Upper lobe of right lung (tissue), 1 donor: ENCODE measurements around the gene PVALB. TPM values are rescaled to one million over a fixed set of nuclear protein-coding genes. Genes with fewer than 3 reads are reported as not detected.
A peak's percentile ranks its signal among the peaks of the same experiment; 100 is the strongest.

Source experiments
- ATAC-seq: fragments of 200-7000 bp; cut with Tn5 transposase; one replicate; pipeline ENCODE4 v1.9.1; 2020; ENCODE audit warnings: mild to moderate bottlenecking, moderate library complexity
- DNase-seq: peaks from one replicate; pipeline ENCODE4 v3.0.0-alpha.2; 2020
- H3K27ac ChIP-seq: fragments of 200-600 bp; one replicate; pipeline ENCODE4 v1.8.0; 2022
- H3K27me3 ChIP-seq: fragments of 200-600 bp; one replicate; pipeline ENCODE4 v1.8.0; 2022; ENCODE audit warnings: mild to moderate bottlenecking
- H3K36me3 ChIP-seq: fragments of 200-600 bp; one replicate; pipeline ENCODE4 v1.8.0; 2022
- H3K4me1 ChIP-seq: fragments of 200-600 bp; one replicate; pipeline ENCODE4 v1.8.0; 2022
- H3K4me3 ChIP-seq: fragments of 200-600 bp; one replicate; pipeline ENCODE4 v1.8.0; 2022; ENCODE audit warnings: mild to moderate bottlenecking
- H3K9me3 ChIP-seq: fragments of 200-600 bp; one replicate; pipeline ENCODE4 v1.8.0; 2022
- CTCF ChIP-seq: fragments of 200-600 bp; IDR thresholded peaks from one replicate; pipeline ENCODE4 v1.8.0; 2022; ENCODE audit warnings: antibody characterized with exemption
- intact Hi-C: fragments of 100-400 bp; cut with DNase I; formaldehyde crosslinking; loops from one replicate; pipeline ENCODE4 v1.11.0; 2022
- total RNA-seq: library from RNA; stranded (reverse); fragmentation: NEBNext Ultra II Directional; extraction: Animal tissue kit (Norgen Biotek cat#: 25700); gene quantifications from one replicate; pipeline ENCODE4 v1.2.1, GENCODE V29; 2021
- donor health status: DM: no; HTN: yes; CAD: no; lungs with severe emphysema.

Gene PVALB
- total RNA-seq, 1 donor from 2014 or later: 2.5 TPM

GRCh38 chr22:36770513-36771231, 46.2 kb downstream of the PVALB start:
- Histone ChIP-seq H3K9me3 (no peaks in the 10 kb centered on the region), H3K4me1 (peaks cover 7% of the 10 kb centered on the region), H3K36me3 (no peaks in the 10 kb centered on the region), H3K27me3 (no peaks in the 10 kb centered on the region), H3K27ac (no peak overlapping the region), H3K4me3 (no peak overlapping the region)
- TF ChIP-seq CTCF: no peak
- DNase-seq (peak; percentile 40), ATAC-seq (peak; percentile 24)
- intact Hi-C loops: no loop called here

DNA sequence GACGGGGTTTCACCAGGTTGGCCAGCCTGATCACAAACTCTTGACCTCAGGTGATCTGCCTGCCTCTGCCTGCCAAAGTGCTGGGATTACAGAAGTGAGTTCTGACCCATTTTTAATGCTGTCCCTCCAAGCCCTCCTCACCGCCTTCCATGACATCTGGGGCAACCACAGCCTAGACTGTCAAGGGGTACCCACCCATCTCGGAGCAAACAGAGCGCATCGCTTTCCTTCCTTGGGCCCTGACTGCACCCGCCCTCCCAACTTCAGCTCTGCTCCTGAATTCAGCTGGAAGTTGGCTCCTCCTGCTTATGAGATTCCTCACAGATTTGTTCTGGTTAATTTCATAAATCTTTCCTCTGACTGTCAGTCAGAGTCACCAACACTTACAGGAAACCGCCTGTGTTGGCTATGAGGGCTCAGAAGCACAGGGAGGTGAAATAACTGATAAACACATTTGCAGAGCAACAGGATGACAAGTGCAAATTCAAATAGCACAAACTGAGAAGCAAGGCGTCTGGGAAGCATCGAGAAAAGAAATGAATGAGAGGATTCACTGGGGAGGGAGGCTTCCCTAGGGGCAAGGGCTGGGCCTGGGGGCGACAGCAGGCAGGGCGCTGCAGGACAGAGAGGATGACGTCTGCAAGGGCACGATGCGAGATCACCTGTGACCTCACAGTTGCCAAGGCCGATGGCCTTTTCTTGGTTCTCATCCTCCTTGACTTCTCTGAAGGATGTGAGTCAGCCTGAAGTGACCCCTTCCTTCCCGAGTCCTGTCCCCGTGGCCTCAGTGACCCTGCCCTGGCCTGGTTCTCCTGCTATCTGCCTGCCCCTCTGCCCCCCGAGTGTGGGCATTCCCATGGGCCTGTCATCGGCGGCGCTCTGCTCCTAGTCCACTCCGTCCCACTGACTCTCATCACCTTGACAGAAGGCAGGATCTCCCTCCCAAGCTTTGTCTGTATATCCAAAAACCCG, 47.0 kb downstream of the PVALB start:
- H3K36me3 ChIP-seq: no peaks in the 10 kb centered on the region
- no peaks in the 10 kb centered on the region for H3K9me3 ChIP-seq
- intact Hi-C loops: no loop called here
- DNase-seq (peak; percentile 47), ATAC-seq (no peak)
- no peak overlapping the region for H3K27ac ChIP-seq
- H3K27me3 ChIP-seq: no peaks in the 10 kb centered on the region
- no peak overlapping the region for H3K4me3 ChIP-seq
- no peak for TF ChIP-seq CTCF
- H3K4me1 ChIP-seq: peaks cover under 1% of the 10 kb centered on the region

GRCh38 chr22:36768616-36769015, 48.2 kb downstream of the PVALB start:
- Histone ChIP-seq H3K27me3 (no peaks in the 10 kb centered on the region), H3K4me1 (no peaks in the 10 kb centered on the region), H3K4me3 (no peak overlapping the region), H3K27ac (no peak overlapping the region), H3K9me3 (no peaks in the 10 kb centered on the region), H3K36me3 (no peaks in the 10 kb centered on the region)
- no peak for ATAC-seq
- intact Hi-C loops: no loop called here
- no peak for DNase-seq
- no peak for TF ChIP-seq CTCF

- H3K27me3 ChIP-seq: no peaks in the 10 kb centered on the region
- TF ChIP-seq CTCF: no peak
- no peak for DNase-seq
- ATAC-seq: no peak
- H3K36me3 ChIP-seq: no peaks in the 10 kb centered on the region
- H3K9me3 ChIP-seq: no peaks in the 10 kb centered on the region
- no peak overlapping the region for H3K4me3 ChIP-seq
- no peaks in the 10 kb centered on the region for H3K4me1 ChIP-seq
- H3K27ac ChIP-seq: no peak overlapping the region
- intact Hi-C loops: no loop called here
These were observed 48.7 kb downstream of the PVALB start for GRCh38 chr22:36768141-36768540.

DNA sequence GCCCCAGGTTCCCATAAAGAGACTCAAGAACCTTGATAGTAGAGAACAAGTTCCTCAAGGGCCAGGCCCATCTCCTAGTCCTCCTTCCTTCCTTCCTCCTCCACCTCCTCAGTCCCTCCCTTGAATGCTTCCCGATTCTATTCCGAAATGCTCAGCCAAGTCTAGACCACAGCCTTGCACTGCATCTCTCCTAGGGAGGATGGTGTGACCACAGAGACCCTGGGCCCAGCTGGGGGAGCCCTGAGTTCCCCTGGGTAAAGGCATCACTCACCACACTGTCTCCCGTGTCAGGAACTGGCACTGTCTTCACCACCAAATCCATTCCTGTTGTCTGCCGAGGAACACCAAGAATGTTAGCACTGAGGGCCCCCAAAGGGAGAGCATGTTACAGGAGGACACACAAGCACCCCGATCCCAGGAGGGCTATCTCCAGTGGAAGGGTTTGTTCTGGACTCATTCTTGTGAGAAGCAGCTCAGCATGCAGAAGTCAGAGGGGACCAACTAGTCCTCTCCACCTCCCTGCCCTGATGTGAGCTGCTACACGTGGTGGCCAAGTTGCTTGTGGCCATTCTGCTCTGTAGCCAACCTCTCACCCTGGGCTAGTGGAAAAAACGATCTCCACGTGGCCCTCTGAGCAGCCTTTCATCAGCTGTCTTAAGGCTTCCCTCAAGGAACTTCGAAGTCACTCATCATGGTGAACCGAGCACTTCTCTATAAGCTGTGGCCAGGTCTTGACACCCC, 49.6 kb downstream of the PVALB start:
- intact Hi-C loops: no loop called here
- Histone ChIP-seq H3K9me3 (no peaks in the 10 kb centered on the region), H3K27me3 (no peaks in the 10 kb centered on the region), H3K4me3 (no peak overlapping the region), H3K27ac (no peak overlapping the region), H3K36me3 (no peaks in the 10 kb centered on the region), H3K4me1 (peaks cover 3% of the 10 kb centered on the region)
- DNase-seq: peak; percentile 36
- ATAC-seq: no peak
- no peak for TF ChIP-seq CTCF
